CD4-positive, alpha-beta memory T cell (primary cell): ENCODE data around the gene RELT. TPM values are rescaled to one million over a fixed set of nuclear protein-coding genes. Genes with fewer than 3 reads are reported as not detected.
A peak's percentile ranks its signal among the peaks of the same experiment; 100 is the strongest.

ENCODE experiments used
- CTCF ChIA-PET: fragments of 350-600 bp; sonication (Branson Sonifier 250); formaldehyde crosslinking; loops from one replicate; lab custom pipeline; 2021; ENCODE audit warnings: inconsistent platforms; ENCODE audit not compliant: partially characterized antibody; lab: Charles Lee
- POLR2A ChIA-PET: fragments of 350-600 bp; sonication (Branson Sonifier 250); formaldehyde crosslinking; loops from one replicate; lab custom pipeline; 2021; ENCODE audit not compliant: partially characterized antibody; lab: Charles Lee
- DNase-seq, 5 donors: peaks; one replicate each; pipeline versions ENCODE4 v3.0.0 to v3.0.0-alpha.2; 2020 to 2022; ENCODE audit warnings: mixed read lengths in 1 of 5
- H3K27ac ChIP-seq: one replicate; pipeline ENCODE4 v1.7.0; 2013; ENCODE audit warnings: low read depth, low read length
- H3K27me3 ChIP-seq: 2 replicates; pipeline ENCODE4 v1.7.0; 2013; ENCODE audit warnings: mild to moderate bottlenecking, low read length, moderate library complexity; ENCODE audit not compliant: insufficient read depth
- H3K36me3 ChIP-seq: 2 replicates; pipeline ENCODE4 v1.7.0; 2013; ENCODE audit warnings: mild to moderate bottlenecking, low read length, moderate library complexity; ENCODE audit not compliant: insufficient read depth
- H3K4me1 ChIP-seq: 2 replicates; pipeline ENCODE4 v1.7.0; 2013; ENCODE audit warnings: mild to moderate bottlenecking, low read length, moderate library complexity; ENCODE audit not compliant: insufficient read depth
- H3K4me3 ChIP-seq, 2 donors: one replicate each; pipeline ENCODE4 v1.7.0; 2013; ENCODE audit warnings: low read length in 2 of 2, mild to moderate bottlenecking in 1 of 2
- H3K9me3 ChIP-seq, 2 donors: one replicate each; pipeline ENCODE4 v1.7.0; 2013; ENCODE audit warnings: low read length in 2 of 2, control low read depth in 1 of 2; ENCODE audit not compliant: control insufficient read depth in 1 of 2
- H3K27ac Mint-ChIP-seq, 7 donors: one replicate each; pipeline ENCODE4 v1.8.0; 2020 to 2021; ENCODE audit warnings: mixed read lengths in 7 of 7, mild to moderate bottlenecking in 6 of 7, inconsistent platforms in 3 of 7, moderate library complexity in 3 of 7
- H3K27me3 Mint-ChIP-seq, 2 donors: one replicate each; pipeline ENCODE4 v1.8.0; 2020 to 2021; ENCODE audit warnings: mixed read lengths in 2 of 2
- H3K36me3 Mint-ChIP-seq, 2 donors: one replicate each; pipeline ENCODE4 v1.8.0; 2020 to 2021; ENCODE audit warnings: mixed read lengths in 2 of 2, inconsistent platforms in 1 of 2, mild to moderate bottlenecking in 1 of 2
- H3K4me1 Mint-ChIP-seq, 4 donors: one replicate each; pipeline ENCODE4 v1.8.0; 2020 to 2021; ENCODE audit warnings: mixed read lengths in 4 of 4, mild to moderate bottlenecking in 1 of 4
- H3K4me3 Mint-ChIP-seq, 8 donors: one replicate each; pipeline ENCODE4 v1.8.0; 2020 to 2021; ENCODE audit warnings: mixed read lengths in 8 of 8, mild to moderate bottlenecking in 7 of 8, moderate library complexity in 6 of 8, inconsistent platforms in 3 of 8
- H3K9me3 Mint-ChIP-seq, 8 donors: one replicate each; pipeline ENCODE4 v1.8.0; 2020 to 2021; ENCODE audit warnings: mixed read lengths in 8 of 8, mild to moderate bottlenecking in 5 of 8, inconsistent platforms in 3 of 8, moderate library complexity in 1 of 8
- intact Hi-C: fragments of 100-400 bp; cut with micrococcal nuclease; formaldehyde crosslinking; loops from one replicate; pipeline ENCODE4 v1.15.1; 2023
- polyA plus RNA-seq, 2 donors: library from polyadenylated mRNA; unstranded; fragments of 300-500 nt; fragmentation: Illumina TruSeq; gene quantifications; one replicate each; pipeline ENCODE4 v1.2.3, GENCODE V29; 2021
- total RNA-seq, 2 experiments: library from RNA; stranded (reverse); gene quantifications; one replicate each; pipeline ENCODE4 v1.2.3, GENCODE V29; 2021

RELT gene
- total and polyA plus RNA-seq, 4 experiments from 2014 or later = 2.2 to 12.9 (median 8.6) TPM

DNA sequence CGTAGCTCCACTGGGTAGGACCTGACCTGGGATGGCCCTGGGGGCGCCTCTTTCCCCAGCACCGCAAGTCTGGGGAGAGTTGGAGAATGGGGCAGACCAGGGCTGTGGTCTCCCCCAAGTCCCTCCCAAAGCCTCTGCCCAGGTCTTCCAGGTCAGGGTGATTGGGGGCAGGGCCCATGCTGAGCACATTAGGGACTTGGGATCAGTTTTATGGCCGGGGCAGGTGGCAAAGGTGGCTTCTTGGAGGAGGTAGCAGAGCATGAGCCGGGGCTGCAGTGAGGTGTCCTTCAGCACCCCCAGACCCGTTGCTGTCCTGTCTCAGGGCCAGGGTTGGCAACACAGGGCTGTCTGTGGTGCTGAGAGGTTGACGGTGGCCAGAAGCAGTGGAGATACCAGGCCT, 6.0 kb downstream of the RELT start:
- Histone ChIP-seq H3K4me1 (peaks cover 96% of the 10 kb centered on the region), H3K36me3 (no peaks in the 10 kb centered on the region), H3K27me3 (no peaks in the 10 kb centered on the region), H3K4me3 (no peak overlapping the region), H3K9me3 (no peaks in the 10 kb centered on the region), H3K27ac (no peak overlapping the region)
- no peaks in the 10 kb centered on the region for H3K9me3 Mint-ChIP-seq
- H3K27ac Mint-ChIP-seq = peak overlapping the region in 4 of 7 donors; percentile 75 to 85 (median 80)
- CTCF ChIA-PET = interaction anchor here (1.4 to 16.2 kb wide), 2 partner anchors 16 to 32 kb away, joined by 4 to 319 read pairs; no protein-coding TSS in a partner anchor
- no peaks in the 10 kb centered on the region for H3K27me3 Mint-ChIP-seq
- H3K36me3 Mint-ChIP-seq = peaks cover 0 to 3% of the 10 kb centered on the region in 2 donors
- DNase-seq = peak in 1 of 5 donors; percentile 19
- intact Hi-C loops = no loop called here
- peaks cover 41 to 96% (median 68%) of the 10 kb centered on the region in 4 donors for H3K4me1 Mint-ChIP-seq
- peak overlapping the region in 1 of 8 donors; percentile 25 for H3K4me3 Mint-ChIP-seq
- POLR2A ChIA-PET = no interaction called here

DNA sequence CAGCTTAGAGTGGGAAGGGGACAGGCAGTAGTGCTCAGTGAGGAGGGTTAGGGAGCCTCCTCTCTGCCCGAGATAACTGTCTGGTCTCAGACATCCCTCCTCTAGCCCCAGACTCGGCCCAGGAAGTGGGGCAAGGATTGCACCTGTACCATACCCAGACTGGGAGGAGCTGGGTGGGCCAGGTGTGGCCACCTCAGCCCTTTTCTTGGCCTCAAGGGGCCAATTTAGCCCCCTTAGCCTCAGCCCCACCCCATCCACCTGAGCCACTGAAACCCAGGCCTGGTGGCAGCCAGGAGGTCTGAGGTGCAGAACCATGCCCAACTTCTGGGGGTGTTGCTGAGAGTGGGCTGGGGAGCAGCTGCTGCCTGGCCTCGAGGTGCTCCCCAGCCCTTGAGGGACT, 6.5 kb downstream of the RELT start:
- Mint-ChIP-seq H3K27me3 (no peaks in the 10 kb centered on the region), H3K27ac (peak overlapping the region; percentile 15 to 80 (median 75)), H3K4me3 (peak overlapping the region in 1 of 8 donors; percentile 17), H3K4me1 (peaks cover 39 to 93% (median 69%) of the 10 kb centered on the region in 4 donors), H3K36me3 (peaks cover 0 to 2% of the 10 kb centered on the region in 2 donors), H3K9me3 (no peaks in the 10 kb centered on the region)
- DNase-seq = peak in 1 of 5 donors; percentile 40
- Histone ChIP-seq H3K36me3 (no peaks in the 10 kb centered on the region), H3K27me3 (no peaks in the 10 kb centered on the region), H3K4me3 (no peak overlapping the region), H3K4me1 (peaks cover 95% of the 10 kb centered on the region), H3K9me3 (no peaks in the 10 kb centered on the region), H3K27ac (no peak overlapping the region)
- CTCF ChIA-PET = interaction anchor here (1.4 to 16.2 kb wide), 3 partner anchors 10 to 32 kb away, joined by 4 to 319 read pairs (median 10); no protein-coding TSS in a partner anchor
- POLR2A ChIA-PET = no interaction called here
- intact Hi-C loops = no loop called here

DNA sequence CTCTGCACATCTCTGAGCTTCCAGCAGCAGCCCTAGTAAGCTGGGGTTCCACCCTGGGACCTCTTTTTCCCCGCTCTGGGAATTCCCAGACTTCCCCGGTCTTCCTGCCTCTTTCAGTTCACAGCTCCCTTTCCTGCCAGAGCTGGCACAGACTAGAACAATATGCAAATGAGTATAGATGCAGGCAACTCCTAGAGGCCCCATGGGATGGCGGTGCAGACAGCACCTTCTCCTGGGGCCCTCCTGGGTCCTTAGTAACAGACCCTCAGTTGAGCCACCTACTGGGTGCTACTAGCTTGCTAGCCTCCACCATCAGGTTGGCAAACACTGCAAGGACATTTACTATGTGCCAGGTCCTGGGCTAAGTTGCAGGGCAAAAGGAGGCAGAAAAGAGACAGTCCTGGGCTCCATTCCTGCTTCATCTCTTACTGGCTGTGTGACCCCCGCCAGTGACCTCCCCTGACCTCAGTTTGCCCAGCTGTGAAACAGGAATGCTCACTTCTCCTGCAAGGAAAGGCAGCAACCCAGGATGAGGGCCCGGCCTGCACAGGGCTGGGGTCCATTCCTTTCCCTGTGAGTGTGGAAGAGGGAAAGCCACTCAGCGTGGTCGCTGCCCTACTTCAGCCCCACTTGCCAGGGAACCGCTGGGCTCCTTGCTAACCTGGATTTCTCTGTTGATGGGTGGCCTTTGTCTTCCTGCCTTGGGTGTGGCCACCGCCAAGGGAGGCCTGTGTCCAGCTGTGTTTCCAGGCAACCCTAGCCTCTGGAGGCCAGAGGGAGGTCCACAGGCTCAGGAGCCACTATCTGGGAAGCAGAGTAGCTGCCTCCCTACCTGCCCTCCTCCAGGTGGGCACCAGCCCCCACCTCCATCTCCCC, 7.3 kb downstream of the RELT start:
- H3K27me3 Mint-ChIP-seq = no peaks in the 10 kb centered on the region

DNA sequence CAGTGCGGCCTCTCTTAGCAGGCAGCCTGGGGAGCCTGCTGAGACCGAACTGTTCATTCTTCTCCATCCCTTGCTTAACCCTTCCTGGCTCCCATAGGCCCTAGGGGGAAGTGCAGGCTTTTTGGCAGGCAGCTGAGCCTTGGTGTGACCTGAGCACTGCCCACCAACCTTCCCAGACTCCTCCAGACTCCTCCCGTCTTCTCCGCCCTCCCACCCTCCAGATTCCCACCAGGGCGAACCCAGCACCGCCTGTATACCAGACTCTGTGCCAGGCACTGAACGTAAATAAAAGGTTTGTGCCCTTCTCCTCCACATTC, 7.9 kb downstream of the RELT start:
- Mint-ChIP-seq H3K27me3 (no peaks in the 10 kb centered on the region), H3K9me3 (no peaks in the 10 kb centered on the region), H3K27ac (peak overlapping the region in 5 of 7 donors; percentile 75 to 86 (median 80)), H3K4me3 (peak overlapping the region in 5 of 8 donors; percentile 15 to 66 (median 25)), H3K4me1 (peaks cover 37 to 89% (median 62%) of the 10 kb centered on the region in 4 donors), H3K36me3 (peaks cover 0 to 7% of the 10 kb centered on the region in 2 donors)
- Histone ChIP-seq H3K4me1 (peaks cover 83% of the 10 kb centered on the region), H3K4me3 (no peak overlapping the region), H3K9me3 (no peaks in the 10 kb centered on the region), H3K27me3 (no peaks in the 10 kb centered on the region), H3K27ac (no peak overlapping the region), H3K36me3 (no peaks in the 10 kb centered on the region)
- ChIA-PET POLR2A (interaction anchor here (1.4 to 2.2 kb wide), 2 partner anchors 18 to 21 kb away, joined by 6 read pairs; no protein-coding TSS in a partner anchor), CTCF (interaction anchor here (1.3 to 16.2 kb wide), 3 partner anchors 9 to 34 kb away, joined by 3 to 319 read pairs (median 10); no protein-coding TSS in a partner anchor)
- intact Hi-C loops = no loop called here
- no peak for DNase-seq

More for the DNA sequence above, 7.3 kb downstream of the RELT start:
- CTCF ChIA-PET = interaction anchor here (1.4 to 16.2 kb wide), 3 partner anchors 10 to 33 kb away, joined by 4 to 319 read pairs (median 10); no protein-coding TSS in a partner anchor
- Mint-ChIP-seq H3K4me1 (peaks cover 39 to 93% (median 65%) of the 10 kb centered on the region in 4 donors), H3K9me3 (no peaks in the 10 kb centered on the region), H3K4me3 (peak overlapping the region in 2 of 8 donors; percentile 36 to 65), H3K36me3 (peaks cover 0 to 6% of the 10 kb centered on the region in 2 donors), H3K27ac (peak overlapping the region; percentile 48 to 86 (median 75))
- H3K36me3 ChIP-seq = no peaks in the 10 kb centered on the region
- DNase-seq = peak in 1 of 5 donors; percentile 22
- intact Hi-C loops = no loop called here
- no peak overlapping the region for H3K4me3 ChIP-seq
- H3K27ac ChIP-seq = no peak overlapping the region
- H3K9me3 ChIP-seq = no peaks in the 10 kb centered on the region
- H3K4me1 ChIP-seq = peaks cover 89% of the 10 kb centered on the region
- no peaks in the 10 kb centered on the region for H3K27me3 ChIP-seq
- POLR2A ChIA-PET = interaction anchor here (2.2 kb wide), 1 partner anchor 20 kb away, joined by 6 read pairs; no protein-coding TSS in a partner anchor

DNA sequence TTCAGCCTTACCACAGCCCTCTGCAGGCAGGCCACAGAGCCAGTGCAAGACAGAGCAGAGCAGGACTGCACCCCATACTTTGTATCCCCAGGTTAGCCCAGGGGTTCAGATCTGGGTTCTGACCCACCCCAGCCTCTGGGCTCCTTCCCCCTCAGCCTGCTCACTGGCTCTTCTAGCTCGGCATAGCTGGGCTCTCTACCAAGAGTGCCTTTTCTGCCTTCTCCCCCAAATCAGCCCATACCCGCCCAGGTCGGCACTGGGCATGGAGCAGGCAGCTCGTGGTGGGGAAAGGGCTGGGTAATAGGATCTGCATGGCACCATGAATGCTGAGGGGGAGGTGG, 8.3 kb downstream of the RELT start:
- POLR2A ChIA-PET = interaction anchor here (1.4 to 2.2 kb wide), 2 partner anchors 18 to 21 kb away, joined by 6 read pairs; no protein-coding TSS in a partner anchor
- H3K4me3 Mint-ChIP-seq = peak overlapping the region in 6 of 8 donors; percentile 12 to 66 (median 52)
- no peak overlapping the region for H3K4me3 ChIP-seq
- no peaks in the 10 kb centered on the region for H3K9me3 Mint-ChIP-seq
- no peaks in the 10 kb centered on the region for H3K27me3 ChIP-seq
- H3K27ac Mint-ChIP-seq = peak overlapping the region; percentile 13 to 86 (median 75)
- H3K4me1 Mint-ChIP-seq = peaks cover 37 to 87% (median 61%) of the 10 kb centered on the region in 4 donors
- no peaks in the 10 kb centered on the region for H3K27me3 Mint-ChIP-seq
- intact Hi-C loops = no loop called here
- H3K9me3 ChIP-seq = no peaks in the 10 kb centered on the region
- no peak for DNase-seq
- H3K4me1 ChIP-seq = peaks cover 79% of the 10 kb centered on the region
- no peaks in the 10 kb centered on the region for H3K36me3 ChIP-seq
- H3K36me3 Mint-ChIP-seq = peaks cover 0 to 8% of the 10 kb centered on the region in 2 donors
- no peak overlapping the region for H3K27ac ChIP-seq
- CTCF ChIA-PET = interaction anchor here (1.3 to 16.2 kb wide), 3 partner anchors 9 to 34 kb away, joined by 3 to 319 read pairs (median 10); no protein-coding TSS in a partner anchor

DNA sequence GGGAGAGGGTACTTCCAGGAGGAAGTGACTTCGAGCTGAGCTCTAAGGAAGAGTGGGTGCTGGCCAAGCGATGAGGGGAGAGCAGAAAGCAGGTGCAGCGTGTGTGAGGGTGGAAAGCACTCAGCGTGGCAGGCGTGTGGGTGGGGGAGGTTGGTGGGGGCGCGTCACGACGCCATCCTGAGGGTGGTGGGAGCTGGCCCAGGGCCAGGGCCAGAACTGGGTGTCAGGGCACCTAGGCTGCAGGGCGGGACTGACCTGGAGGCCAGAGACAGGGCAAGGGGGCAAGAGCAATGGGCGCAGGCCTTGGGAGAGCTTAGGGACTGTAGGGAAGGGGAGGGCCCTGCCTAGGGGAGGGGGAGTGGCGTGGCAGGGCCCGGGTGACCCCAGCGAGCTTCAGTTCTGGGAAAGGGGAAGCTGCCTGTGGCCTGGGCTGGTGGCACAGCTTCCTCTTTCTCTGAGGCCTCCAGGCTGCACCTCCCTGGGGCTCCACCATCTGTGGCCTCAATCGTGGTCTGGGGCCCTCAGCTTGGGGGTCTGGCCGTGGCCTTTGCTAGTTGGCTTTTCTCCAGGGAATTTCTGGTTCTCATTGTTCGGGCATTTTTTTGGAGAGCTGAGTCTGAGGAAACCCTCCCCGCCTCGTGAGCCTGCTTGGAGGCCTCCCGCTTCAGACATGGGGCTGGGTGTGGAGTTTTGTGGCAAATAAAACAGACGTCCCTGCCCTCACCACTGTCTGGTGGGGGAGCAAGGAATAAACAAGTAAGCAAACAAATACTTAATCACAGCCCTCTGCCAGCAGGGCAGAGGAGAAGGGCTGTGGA, 8.9 kb downstream of the RELT start:
- ChIA-PET CTCF (interaction anchor here (0.8 to 16.2 kb wide), 6 partner anchors 8 to 78 kb away, joined by 3 to 319 read pairs (median 3); partner anchors contain the start of gene RELT), POLR2A (interaction anchor here (1.4 to 2.2 kb wide), 2 partner anchors 19 to 22 kb away, joined by 6 read pairs; no protein-coding TSS in a partner anchor)
- H3K4me1 ChIP-seq = peaks cover 73% of the 10 kb centered on the region
- no peaks in the 10 kb centered on the region for H3K27me3 ChIP-seq
- DNase-seq = peak in 3 of 5 donors; percentile 26 to 45 (median 36)
- Mint-ChIP-seq H3K36me3 (peaks cover 0 to 10% of the 10 kb centered on the region in 2 donors), H3K9me3 (no peaks in the 10 kb centered on the region), H3K27ac (peak overlapping the region; percentile 69 to 89 (median 80)), H3K4me1 (peaks cover 38 to 87% (median 58%) of the 10 kb centered on the region in 4 donors), H3K4me3 (peak overlapping the region in 7 of 8 donors; percentile 9 to 67 (median 45)), H3K27me3 (no peaks in the 10 kb centered on the region)
- H3K36me3 ChIP-seq = no peaks in the 10 kb centered on the region
- peak overlapping the region; percentile 29 for H3K27ac ChIP-seq
- H3K4me3 ChIP-seq = no peak overlapping the region
- intact Hi-C loops = no loop called here
- H3K9me3 ChIP-seq = no peaks in the 10 kb centered on the region
